Measurements from ENCODE around the gene NOM1.

DNA sequence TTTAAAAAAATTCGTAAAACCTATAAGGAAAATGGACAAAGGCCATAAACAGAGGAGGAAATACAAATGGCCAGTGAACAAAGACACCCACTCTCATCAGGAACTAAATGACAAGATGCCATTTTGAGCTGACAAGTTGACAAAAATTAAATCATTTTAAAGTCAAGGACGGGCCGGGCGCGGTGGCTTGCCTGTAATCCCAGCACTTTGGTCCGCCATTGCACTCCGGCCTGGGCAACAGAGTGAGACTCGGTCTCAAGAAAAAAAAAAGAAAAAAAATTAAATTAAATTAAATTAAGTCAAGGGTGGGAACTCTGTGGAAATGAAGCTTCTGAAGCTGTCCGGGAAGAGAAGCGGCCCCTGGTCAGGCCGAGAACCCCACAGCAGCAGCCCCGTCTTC, 1.2 kb upstream of the NOM1 start:
- no peak for TF ChIP-seq SIN3A (IDR thresholded peaks at IDR 0.05; ENCODE audit: borderline replicate concordance, insufficient read depth, low read length)
- no peak for TF ChIP-seq POLR2AphosphoS5 (IDR thresholded peaks at IDR 0.05; ENCODE audit: low read depth, low read length)
- TF ChIP-seq, protein P1, sequence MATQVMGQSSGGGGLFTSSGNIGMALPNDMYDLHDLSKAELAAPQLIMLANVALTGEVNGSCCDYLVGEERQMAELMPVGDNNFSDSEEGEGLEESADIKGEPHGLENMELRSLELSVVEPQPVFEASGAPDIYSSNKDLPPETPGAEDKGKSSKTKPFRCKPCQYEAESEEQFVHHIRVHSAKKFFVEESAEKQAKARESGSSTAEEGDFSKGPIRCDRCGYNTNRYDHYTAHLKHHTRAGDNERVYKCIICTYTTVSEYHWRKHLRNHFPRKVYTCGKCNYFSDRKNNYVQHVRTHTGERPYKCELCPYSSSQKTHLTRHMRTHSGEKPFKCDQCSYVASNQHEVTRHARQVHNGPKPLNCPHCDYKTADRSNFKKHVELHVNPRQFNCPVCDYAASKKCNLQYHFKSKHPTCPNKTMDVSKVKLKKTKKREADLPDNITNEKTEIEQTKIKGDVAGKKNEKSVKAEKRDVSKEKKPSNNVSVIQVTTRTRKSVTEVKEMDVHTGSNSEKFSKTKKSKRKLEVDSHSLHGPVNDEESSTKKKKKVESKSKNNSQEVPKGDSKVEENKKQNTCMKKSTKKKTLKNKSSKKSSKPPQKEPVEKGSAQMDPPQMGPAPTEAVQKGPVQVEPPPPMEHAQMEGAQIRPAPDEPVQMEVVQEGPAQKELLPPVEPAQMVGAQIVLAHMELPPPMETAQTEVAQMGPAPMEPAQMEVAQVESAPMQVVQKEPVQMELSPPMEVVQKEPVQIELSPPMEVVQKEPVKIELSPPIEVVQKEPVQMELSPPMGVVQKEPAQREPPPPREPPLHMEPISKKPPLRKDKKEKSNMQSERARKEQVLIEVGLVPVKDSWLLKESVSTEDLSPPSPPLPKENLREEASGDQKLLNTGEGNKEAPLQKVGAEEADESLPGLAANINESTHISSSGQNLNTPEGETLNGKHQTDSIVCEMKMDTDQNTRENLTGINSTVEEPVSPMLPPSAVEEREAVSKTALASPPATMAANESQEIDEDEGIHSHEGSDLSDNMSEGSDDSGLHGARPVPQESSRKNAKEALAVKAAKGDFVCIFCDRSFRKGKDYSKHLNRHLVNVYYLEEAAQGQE (IDR thresholded peaks at IDR 0.05; ENCODE audit: insufficient read depth in 1 of 2, low read depth in 2 of 2, low read length in 2 of 2) = no peak

Data from PFSK-1 (cell line).